Measurements from ENCODE around the gene SIRPB2. TPM values are rescaled to one million over a fixed set of nuclear protein-coding genes. Genes with fewer than 3 reads are reported as not detected.
A peak's percentile ranks its signal among the peaks of the same experiment; 100 is the strongest.

SIRPB2 gene
- total RNA-seq, 2 experiments from 2014 or later, result not detected

GRCh38 chr20:1468117-1468624, 23.0 kb downstream of the SIRPB2 start:
- no TSS peak for BruUV-seq (replicated peaks)
- CTCF ChIA-PET (ENCODE audit: unreplicated experiment), result interaction anchor here (1.0 to 1.5 kb wide), 2 partner anchors 33 to 309 kb away, joined by 4 read pairs; no protein-coding TSS in a partner anchor
- DNase-seq (ENCODE audit: low spot score), result no peak
- no peak overlapping the region for H2AFZ ChIP-seq (ENCODE audit: low read length)
- H3K9me3 ChIP-seq (ENCODE audit: low read length), result no peaks in the 10 kb centered on the region
- POLR2A ChIA-PET, result no interaction called here
- no peak overlapping the region for H3K4me3 ChIP-seq (ENCODE audit: low read depth, low read length, poor library complexity, severe bottlenecking)
- H3K9me2 ChIP-seq (ENCODE audit: insufficient read depth, low read length), result no peaks in the 10 kb centered on the region
- H4K20me1 ChIP-seq (ENCODE audit: insufficient read depth, low read length), result peaks cover 16% of the 10 kb centered on the region
- TF ChIP-seq EZH2phosphoT487 (IDR thresholded peaks at IDR 0.05; ENCODE audit: borderline replicate concordance, low read depth, low read length), result no peak
- TF ChIP-seq, protein P1, sequence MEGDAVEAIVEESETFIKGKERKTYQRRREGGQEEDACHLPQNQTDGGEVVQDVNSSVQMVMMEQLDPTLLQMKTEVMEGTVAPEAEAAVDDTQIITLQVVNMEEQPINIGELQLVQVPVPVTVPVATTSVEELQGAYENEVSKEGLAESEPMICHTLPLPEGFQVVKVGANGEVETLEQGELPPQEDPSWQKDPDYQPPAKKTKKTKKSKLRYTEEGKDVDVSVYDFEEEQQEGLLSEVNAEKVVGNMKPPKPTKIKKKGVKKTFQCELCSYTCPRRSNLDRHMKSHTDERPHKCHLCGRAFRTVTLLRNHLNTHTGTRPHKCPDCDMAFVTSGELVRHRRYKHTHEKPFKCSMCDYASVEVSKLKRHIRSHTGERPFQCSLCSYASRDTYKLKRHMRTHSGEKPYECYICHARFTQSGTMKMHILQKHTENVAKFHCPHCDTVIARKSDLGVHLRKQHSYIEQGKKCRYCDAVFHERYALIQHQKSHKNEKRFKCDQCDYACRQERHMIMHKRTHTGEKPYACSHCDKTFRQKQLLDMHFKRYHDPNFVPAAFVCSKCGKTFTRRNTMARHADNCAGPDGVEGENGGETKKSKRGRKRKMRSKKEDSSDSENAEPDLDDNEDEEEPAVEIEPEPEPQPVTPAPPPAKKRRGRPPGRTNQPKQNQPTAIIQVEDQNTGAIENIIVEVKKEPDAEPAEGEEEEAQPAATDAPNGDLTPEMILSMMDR (conservative IDR thresholded peaks at IDR 0.05; ENCODE audit: low read length), result no peak
- no peak overlapping the region for H3K27ac ChIP-seq (ENCODE audit: low read depth, low read length, poor library complexity, severe bottlenecking)
- H3K4me2 ChIP-seq (ENCODE audit: low read length), result no peak overlapping the region
- peaks cover 31% of the 10 kb centered on the region for H3K79me2 ChIP-seq (ENCODE audit: insufficient read depth, low read depth, low read length)
- H3K36me3 ChIP-seq (ENCODE audit: insufficient read depth, low read length), result peaks cover 14% of the 10 kb centered on the region; the same call in 1 of the 2 replicates
- H3K4me1 ChIP-seq (ENCODE audit: insufficient read depth, low read length, poor library complexity, severe bottlenecking), result peaks cover 33% of the 10 kb centered on the region
- intact Hi-C loops (cut with micrococcal nuclease; ENCODE audit: unreplicated experiment), result no loop called here

GRCh38 chr20:1467355-1468116, 23.7 kb downstream of the SIRPB2 start:
- Histone ChIP-seq H3K27ac (ENCODE audit: low read depth, low read length, poor library complexity, severe bottlenecking) (no peak overlapping the region), H3K4me1 (ENCODE audit: insufficient read depth, low read length, poor library complexity, severe bottlenecking) (peaks cover 34% of the 10 kb centered on the region), H3K9me2 (ENCODE audit: insufficient read depth, low read length) (no peaks in the 10 kb centered on the region), H3K36me3 (ENCODE audit: insufficient read depth, low read length) (peaks cover 18% of the 10 kb centered on the region; the same call in 1 of the 2 replicates), H4K20me1 (ENCODE audit: insufficient read depth, low read length) (peaks cover 16% of the 10 kb centered on the region), H3K79me2 (ENCODE audit: insufficient read depth, low read depth, low read length) (peaks cover 33% of the 10 kb centered on the region), H3K4me3 (ENCODE audit: low read depth, low read length, poor library complexity, severe bottlenecking) (peak overlapping the region; percentile 39), H3K4me2 (ENCODE audit: low read length) (peak overlapping the region; percentile 39; the same call in 1 of the 2 replicates), H2AFZ (ENCODE audit: low read length) (peak overlapping the region; percentile 56; the same call in 1 of the 2 replicates), H3K9me3 (ENCODE audit: low read length) (no peaks in the 10 kb centered on the region)
- no peak for DNase-seq (ENCODE audit: low spot score)
- no TSS peak for BruUV-seq (replicated peaks)
- ChIA-PET CTCF (ENCODE audit: unreplicated experiment) (interaction anchor here (1.5 kb wide), 1 partner anchor 309 kb away, joined by 4 read pairs; no protein-coding TSS in a partner anchor), POLR2A (no interaction called here)
- no peak for TF ChIP-seq EZH2phosphoT487 (IDR thresholded peaks at IDR 0.05; ENCODE audit: borderline replicate concordance, low read depth, low read length)
- TF ChIP-seq, protein P1 (conservative IDR thresholded peaks at IDR 0.05; ENCODE audit: low read length), result no peak
- intact Hi-C loops (cut with micrococcal nuclease; ENCODE audit: unreplicated experiment), result no loop called here

GRCh38 chr20:1467082-1467354, 24.2 kb downstream of the SIRPB2 start:
- ChIA-PET CTCF (ENCODE audit: unreplicated experiment) (interaction anchor here (1.5 kb wide), 1 partner anchor 310 kb away, joined by 4 read pairs; no protein-coding TSS in a partner anchor), POLR2A (no interaction called here)
- Histone ChIP-seq H3K27ac (ENCODE audit: low read depth, low read length, poor library complexity, severe bottlenecking) (no peak overlapping the region), H4K20me1 (ENCODE audit: insufficient read depth, low read length) (peaks cover 16% of the 10 kb centered on the region), H3K79me2 (ENCODE audit: insufficient read depth, low read depth, low read length) (peaks cover 33% of the 10 kb centered on the region), H3K4me3 (ENCODE audit: low read depth, low read length, poor library complexity, severe bottlenecking) (peak overlapping the region; percentile 39), H3K9me2 (ENCODE audit: insufficient read depth, low read length) (no peaks in the 10 kb centered on the region), H3K4me1 (ENCODE audit: insufficient read depth, low read length, poor library complexity, severe bottlenecking) (peaks cover 35% of the 10 kb centered on the region), H2AFZ (ENCODE audit: low read length) (peak overlapping the region; percentile 56; the same call in 1 of the 2 replicates), H3K4me2 (ENCODE audit: low read length) (peak overlapping the region; percentile 39; the same call in 1 of the 2 replicates), H3K36me3 (ENCODE audit: insufficient read depth, low read length) (peaks cover 23% of the 10 kb centered on the region; the same call in 1 of the 2 replicates), H3K9me3 (ENCODE audit: low read length) (no peaks in the 10 kb centered on the region)
- DNase-seq (ENCODE audit: low spot score), result no peak
- intact Hi-C loops (cut with micrococcal nuclease; ENCODE audit: unreplicated experiment), result no loop called here
- TF ChIP-seq, protein P1 (conservative IDR thresholded peaks at IDR 0.05; ENCODE audit: low read length), result no peak; the same call in 1 of the 2 replicates
- no peak for TF ChIP-seq EZH2phosphoT487 (IDR thresholded peaks at IDR 0.05; ENCODE audit: borderline replicate concordance, low read depth, low read length)
- BruUV-seq (replicated peaks), result no TSS peak

Data from OCI-LY7 (cell line).